Hepatocyte (in vitro differentiated cells): Measurements from ENCODE around the gene RHBDD3.

ENCODE experiments used
- EZH2 ChIP-seq: fragments of 200-600 bp; sonication (generic); IDR thresholded peaks from 2 replicates; pipeline ENCODE4 v1.6.1; 2016; ENCODE audit warnings: antibody characterized with exemption, mild to moderate bottlenecking, borderline replicate concordance
- EZH2phosphoT487 ChIP-seq: fragments of 200-600 bp; sonication (generic); IDR thresholded peaks from one replicate; pipeline ENCODE4 v1.6.1; 2018; ENCODE audit warnings: antibody characterized with exemption, mild to moderate bottlenecking, low read depth, moderate library complexity; ENCODE audit not compliant: unreplicated experiment, severe bottlenecking
- TF ChIP-seq, protein P1 (sequence below): fragments of 200-600 bp; sonication (generic); IDR thresholded peaks from 2 replicates; pipeline ENCODE4 v1.5.1; 2016; ENCODE audit warnings: antibody characterized with exemption, mild to moderate bottlenecking; ENCODE audit not compliant: poor library complexity

DNA sequence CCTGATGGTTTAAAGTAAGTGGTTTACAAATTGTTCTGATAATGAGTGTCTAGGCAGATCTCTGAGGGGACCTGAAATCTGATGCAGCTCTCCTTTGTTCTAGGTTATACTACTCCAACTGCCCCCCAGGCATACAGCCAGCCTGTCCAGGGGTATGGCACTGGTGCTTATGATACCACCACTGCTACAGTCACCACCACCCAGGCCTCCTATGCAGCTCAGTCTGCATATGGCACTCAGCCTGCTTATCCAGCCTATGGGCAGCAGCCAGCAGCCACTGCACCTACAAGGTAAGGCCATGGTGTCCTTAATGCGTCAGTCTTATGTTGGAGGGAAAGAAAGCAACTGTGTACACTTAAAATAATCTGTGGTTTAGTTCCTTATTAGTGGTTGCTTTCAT lies 10.1 kb upstream of the RHBDD3 start:
- TF ChIP-seq, protein P1, sequence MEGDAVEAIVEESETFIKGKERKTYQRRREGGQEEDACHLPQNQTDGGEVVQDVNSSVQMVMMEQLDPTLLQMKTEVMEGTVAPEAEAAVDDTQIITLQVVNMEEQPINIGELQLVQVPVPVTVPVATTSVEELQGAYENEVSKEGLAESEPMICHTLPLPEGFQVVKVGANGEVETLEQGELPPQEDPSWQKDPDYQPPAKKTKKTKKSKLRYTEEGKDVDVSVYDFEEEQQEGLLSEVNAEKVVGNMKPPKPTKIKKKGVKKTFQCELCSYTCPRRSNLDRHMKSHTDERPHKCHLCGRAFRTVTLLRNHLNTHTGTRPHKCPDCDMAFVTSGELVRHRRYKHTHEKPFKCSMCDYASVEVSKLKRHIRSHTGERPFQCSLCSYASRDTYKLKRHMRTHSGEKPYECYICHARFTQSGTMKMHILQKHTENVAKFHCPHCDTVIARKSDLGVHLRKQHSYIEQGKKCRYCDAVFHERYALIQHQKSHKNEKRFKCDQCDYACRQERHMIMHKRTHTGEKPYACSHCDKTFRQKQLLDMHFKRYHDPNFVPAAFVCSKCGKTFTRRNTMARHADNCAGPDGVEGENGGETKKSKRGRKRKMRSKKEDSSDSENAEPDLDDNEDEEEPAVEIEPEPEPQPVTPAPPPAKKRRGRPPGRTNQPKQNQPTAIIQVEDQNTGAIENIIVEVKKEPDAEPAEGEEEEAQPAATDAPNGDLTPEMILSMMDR, result no peak
- TF ChIP-seq EZH2 (no peak), EZH2phosphoT487 (no peak)
